Loucy (cell line): ENCODE data around the gene ULK1.

Source experiments
- H2AFZ ChIP-seq: fragments of 200-600 bp; sonication (generic); 2 replicates; pipeline ENCODE4 v1.6.0; 2016; ENCODE audit warnings: antibody characterized with exemption, mild to moderate bottlenecking, low read length, moderate library complexity
- H3F3A ChIP-seq: fragments of 200-600 bp; 2 replicates; pipeline ENCODE4 v1.6.0; 2016; ENCODE audit warnings: antibody characterized with exemption, low read depth, mild to moderate bottlenecking
- H3K27me3 ChIP-seq: fragments of 200-600 bp; sonication (generic); 2 replicates; pipeline ENCODE4 v1.6.1; 2014; ENCODE audit warnings: low read length, mild to moderate bottlenecking; ENCODE audit not compliant: insufficient read depth, poor library complexity, severe bottlenecking
- H3K36me3 ChIP-seq: fragments of 200-600 bp; sonication (generic); 2 replicates; pipeline ENCODE4 v1.6.1; 2016; ENCODE audit warnings: low read length; ENCODE audit not compliant: insufficient read depth
- H3K4me1 ChIP-seq: fragments of 200-600 bp; sonication (generic); 2 replicates; pipeline ENCODE4 v1.5.1; 2014; ENCODE audit warnings: low read length, mild to moderate bottlenecking; ENCODE audit not compliant: insufficient read depth, poor library complexity, severe bottlenecking
- H3K4me2 ChIP-seq: fragments of 200-600 bp; sonication (generic); 2 replicates; pipeline ENCODE4 v1.6.0; 2014; ENCODE audit warnings: antibody characterized with exemption, low read length, low read depth, mild to moderate bottlenecking; ENCODE audit not compliant: poor library complexity, severe bottlenecking
- H3K4me3 ChIP-seq: fragments of 200-600 bp; sonication (generic); 2 replicates; pipeline ENCODE4 v1.5.1; 2014; ENCODE audit warnings: low read length, mild to moderate bottlenecking, mixed read lengths; ENCODE audit not compliant: poor library complexity, severe bottlenecking
- H3K79me2 ChIP-seq: fragments of 200-600 bp; sonication (generic); 2 replicates; pipeline ENCODE4 v1.6.1; 2014; ENCODE audit warnings: low read length; ENCODE audit not compliant: insufficient read depth
- H3K9ac ChIP-seq: fragments of 200-600 bp; sonication (generic); 2 replicates; pipeline ENCODE4 v1.6.0; 2014; ENCODE audit warnings: mild to moderate bottlenecking, low read depth, low read length, moderate library complexity; ENCODE audit not compliant: poor library complexity, severe bottlenecking
- H3K9me2 ChIP-seq: fragments of 200-600 bp; sonication (generic); replicated peaks from 2 replicates; pipeline ENCODE4 v1.6.1; 2016; ENCODE audit warnings: low read depth, low read length, mixed read lengths
- H3K9me3 ChIP-seq: fragments of 200-600 bp; sonication (generic); 2 replicates; pipeline ENCODE4 v1.6.1; 2014; ENCODE audit warnings: mild to moderate bottlenecking, antibody characterized with exemption, low read length, low read depth; ENCODE audit not compliant: insufficient read depth
- H4K20me1 ChIP-seq: fragments of 200-600 bp; sonication (generic); 2 replicates; pipeline ENCODE4 v1.6.0; 2014; ENCODE audit warnings: antibody characterized with exemption, low read length, mild to moderate bottlenecking; ENCODE audit not compliant: insufficient read depth, poor library complexity, severe bottlenecking
- CTCF ChIP-seq: fragments of 200-600 bp; sonication (generic); conservative IDR thresholded peaks from 2 replicates; pipeline ENCODE4 v1.5.1; 2014; ENCODE audit warnings: mild to moderate bottlenecking, antibody characterized with exemption, low read length
- EZH2phosphoT487 ChIP-seq: fragments of 200-600 bp; IDR thresholded peaks from 2 replicates; pipeline ENCODE4 v1.6.1; 2018; ENCODE audit warnings: antibody characterized with exemption, mild to moderate bottlenecking, moderate library complexity, borderline replicate concordance

ULK1 gene

GRCh38 chr12:131861261-131862083 is 33.0 kb upstream of the ULK1 start:
- no peak for TF ChIP-seq CTCF
- TF ChIP-seq EZH2phosphoT487: no peak

GRCh38 chr12:131862084-131862441 is 32.4 kb upstream of the ULK1 start:
- no peaks in the 10 kb centered on the region for H3K36me3 ChIP-seq
- no peaks in the 10 kb centered on the region for H3K4me1 ChIP-seq
- no peaks in the 10 kb centered on the region for H4K20me1 ChIP-seq
- H2AFZ ChIP-seq: no peak overlapping the region
- no peaks in the 10 kb centered on the region for H3K27me3 ChIP-seq
- no peaks in the 10 kb centered on the region for H3F3A ChIP-seq
- no peaks in the 10 kb centered on the region for H3K79me2 ChIP-seq
- TF ChIP-seq CTCF (no peak), EZH2phosphoT487 (no peak)
- H3K9me2 ChIP-seq: no peaks in the 10 kb centered on the region
- no peak overlapping the region for H3K9ac ChIP-seq
- no peak overlapping the region for H3K4me2 ChIP-seq
- no peak overlapping the region for H3K4me3 ChIP-seq
- H3K9me3 ChIP-seq: no peaks in the 10 kb centered on the region

More at GRCh38 chr12:131861261-131862083, 33.0 kb upstream of the ULK1 start:
- no peaks in the 10 kb centered on the region for H3K9me2 ChIP-seq
- no peak overlapping the region for H3K9ac ChIP-seq
- no peak overlapping the region for H2AFZ ChIP-seq
- H3K36me3 ChIP-seq: no peaks in the 10 kb centered on the region
- no peaks in the 10 kb centered on the region for H3K9me3 ChIP-seq
- H3F3A ChIP-seq: no peaks in the 10 kb centered on the region
- no peaks in the 10 kb centered on the region for H3K27me3 ChIP-seq
- no peaks in the 10 kb centered on the region for H3K4me1 ChIP-seq
- no peak overlapping the region for H3K4me3 ChIP-seq
- no peak overlapping the region for H3K4me2 ChIP-seq
- H4K20me1 ChIP-seq: no peaks in the 10 kb centered on the region
- H3K79me2 ChIP-seq: no peaks in the 10 kb centered on the region

- TF ChIP-seq EZH2phosphoT487: no peak
- no peak for TF ChIP-seq CTCF
- Histone ChIP-seq H3F3A (no peaks in the 10 kb centered on the region), H3K9me2 (no peaks in the 10 kb centered on the region), H3K79me2 (no peaks in the 10 kb centered on the region), H4K20me1 (no peaks in the 10 kb centered on the region), H3K36me3 (no peaks in the 10 kb centered on the region), H3K4me3 (no peak overlapping the region), H3K27me3 (no peaks in the 10 kb centered on the region), H3K9me3 (no peaks in the 10 kb centered on the region), H3K9ac (no peak overlapping the region), H2AFZ (no peak overlapping the region), H3K4me2 (no peak overlapping the region), H3K4me1 (no peaks in the 10 kb centered on the region)
These were observed 31.8 kb upstream of the ULK1 start for GRCh38 chr12:131862600-131862993.
